Umbilical cord (tissue), 2 donors: ENCODE measurements around the gene SMIM27. TPM values are rescaled to one million over a fixed set of nuclear protein-coding genes. Genes with fewer than 3 reads are reported as not detected.
"Not testable (repeated sequence)": the region's sequence is repeated elsewhere in the genome, so short reads cannot be mapped to it uniquely, and the experiment has no call there.

Experiments
- DNase-seq: peaks from one replicate; pipeline ENCODE4 v3.0.0-alpha.2; 2015; ENCODE audit warnings: low spot score
- total RNA-seq: library from RNA; depleted of rRNA; stranded (reverse); fragments of >200 nt; gene quantifications from one replicate; pipeline ENCODE4 v1.2.3, GENCODE V29; 2014; ENCODE audit warnings: low replicate concordance; ENCODE audit not compliant: insufficient read depth

SMIM27 gene
- total RNA-seq, 1 donor from 2014 or later = not detected

DNA sequence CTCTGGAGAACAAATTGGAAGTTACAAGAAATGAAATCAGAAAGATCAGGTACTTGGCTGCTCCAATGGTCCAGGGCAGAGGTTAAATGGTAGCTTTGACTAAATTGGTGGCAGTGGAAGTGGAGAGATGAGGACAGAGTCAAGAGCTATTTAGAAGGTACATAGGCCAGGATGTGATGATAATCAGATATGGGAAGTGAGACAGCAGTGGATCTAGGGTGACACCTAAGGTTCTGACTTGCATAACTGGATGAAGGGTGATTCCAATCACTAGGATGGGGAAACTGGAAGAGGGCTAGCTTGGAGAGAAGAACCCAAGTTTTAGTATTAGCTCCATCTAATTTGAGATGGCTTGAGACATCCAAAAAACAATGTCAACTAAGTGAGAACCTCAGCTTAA lies 44.8 kb downstream of the SMIM27 start:
- no peak for DNase-seq

DNA sequence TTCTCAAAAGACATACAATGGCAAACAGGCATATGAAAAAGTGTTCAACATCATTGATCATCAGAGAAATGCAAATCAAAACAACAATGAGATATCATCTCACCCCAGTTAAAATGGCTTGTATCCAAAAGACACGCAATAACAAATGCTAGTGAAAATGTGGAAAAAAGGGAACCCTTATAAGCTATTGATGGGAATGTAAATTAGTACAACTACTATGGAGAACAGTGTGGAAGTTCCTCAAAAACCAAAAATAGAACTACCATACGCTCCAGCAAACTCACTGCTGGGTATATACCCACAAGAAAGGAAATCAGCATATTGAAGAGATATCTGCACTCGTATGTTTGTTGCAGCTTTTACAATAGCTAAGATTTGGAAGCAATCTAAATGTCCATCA lies 46.9 kb downstream of the SMIM27 start:
- DNase-seq = not testable (repeated sequence)

Other genes starting within 250 kb of the SMIM27 start
- gene ACO1, start 167.7 kb upstream of the SMIM27 start, total RNA-seq = 44.3 TPM
- gene RIGI, start 26.1 kb upstream of the SMIM27 start, total RNA-seq = 8.4 TPM
- 33.9 TPM for gene TOPORS, start 259 bp downstream of the SMIM27 start, total RNA-seq
- gene NDUFB6, start 20.8 kb downstream of the SMIM27 start, total RNA-seq = 14.0 TPM
- 4.3 TPM for gene TAF1L, start 83.3 kb downstream of the SMIM27 start, total RNA-seq
- gene TMEM215, start 231.2 kb downstream of the SMIM27 start, total RNA-seq = 3.1 TPM